Ishikawa (cell line): ENCODE measurements around the gene GNAT2.

Experiments used
- CEBPB ChIP-seq: IDR thresholded peaks from 2 replicates; pipeline ENCODE4 v1.6.1; 2012
- CREB1 ChIP-seq: IDR thresholded peaks from 2 replicates; pipeline ENCODE4 v1.6.1; 2012; ENCODE audit warnings: low read depth
- EGR1 ChIP-seq: IDR thresholded peaks from 2 replicates; pipeline ENCODE4 v1.6.1; 2012
- EP300 ChIP-seq: IDR thresholded peaks from 2 replicates; pipeline ENCODE4 v1.6.1; 2012; ENCODE audit warnings: borderline replicate concordance
- FOXM1 ChIP-seq: IDR thresholded peaks from 2 replicates; pipeline ENCODE4 v1.6.1; 2012; ENCODE audit warnings: low read depth, borderline replicate concordance
- MAX ChIP-seq: IDR thresholded peaks from 2 replicates; pipeline ENCODE4 v1.6.1; 2012
- NFIC ChIP-seq: IDR thresholded peaks from 2 replicates; pipeline ENCODE4 v1.6.1; 2012
- RAD21 ChIP-seq: IDR thresholded peaks from 2 replicates; pipeline ENCODE4 v1.6.1; 2012; ENCODE audit warnings: low read depth
- REST ChIP-seq: IDR thresholded peaks from 2 replicates; pipeline ENCODE4 v1.6.1; 2012; ENCODE audit warnings: low read depth, mild to moderate bottlenecking
- TAF1 ChIP-seq: IDR thresholded peaks from 2 replicates; pipeline ENCODE4 v1.6.1; 2012; ENCODE audit warnings: low read depth, mild to moderate bottlenecking
- TCF12 ChIP-seq: IDR thresholded peaks from 2 replicates; pipeline ENCODE4 v1.6.1; 2012; ENCODE audit warnings: low read depth
- TEAD4 ChIP-seq: IDR thresholded peaks from 2 replicates; pipeline ENCODE4 v1.6.1; 2012
- USF1 ChIP-seq: IDR thresholded peaks from 2 replicates; pipeline ENCODE4 v1.6.1; 2012
- YY1 ChIP-seq: IDR thresholded peaks from 2 replicates; pipeline ENCODE4 v1.6.1; 2012; ENCODE audit warnings: low read depth
- ZBTB7A ChIP-seq: IDR thresholded peaks from 2 replicates; pipeline ENCODE4 v1.6.1; 2012; ENCODE audit warnings: low read depth

Gene GNAT2

GRCh38 chr1:109556563-109556962, 62.9 kb downstream of the GNAT2 start:
- TF ChIP-seq ZBTB7A = no peak
- no peak for TF ChIP-seq NFIC
- no peak for TF ChIP-seq FOXM1
- TF ChIP-seq EGR1 = no peak
- no peak for TF ChIP-seq EP300
- TF ChIP-seq TEAD4 = no peak
- no peak for TF ChIP-seq CEBPB
- no peak for TF ChIP-seq REST
- TF ChIP-seq RAD21 = no peak
- no peak for TF ChIP-seq USF1
- TF ChIP-seq MAX = no peak
- TF ChIP-seq CREB1 = no peak
- TF ChIP-seq TAF1 = no peak
- no peak for TF ChIP-seq YY1
- TF ChIP-seq TCF12 = no peak
